Smooth muscle cell (in vitro differentiated cells): ENCODE measurements around the gene RNF5. TPM values are rescaled to one million over a fixed set of nuclear protein-coding genes. Genes with fewer than 3 reads are reported as not detected.

Experiments
- DNase-seq: peaks from one replicate; lab custom pipeline; 2025; ENCODE audit not compliant: unreplicated experiment; lab: John Stamatoyannopoulos, UW
- H2AFZ ChIP-seq: fragments of 200-600 bp; sonication (generic); 2 replicates; pipeline ENCODE4 v1.6.0; 2016; ENCODE audit warnings: antibody characterized with exemption, low read depth, mild to moderate bottlenecking
- H3F3A ChIP-seq: fragments of 200-600 bp; sonication (generic); 2 replicates; pipeline ENCODE4 v1.6.0; 2017; ENCODE audit warnings: antibody characterized with exemption, low read depth
- H3K27ac ChIP-seq: fragments of 200-600 bp; sonication (generic); 2 replicates; pipeline ENCODE4 v1.5.1; 2016; ENCODE audit warnings: low read depth, mild to moderate bottlenecking
- H3K27me3 ChIP-seq: fragments of 200-600 bp; sonication (generic); 2 replicates; pipeline ENCODE4 v1.6.1; 2016; ENCODE audit warnings: low read depth, mild to moderate bottlenecking
- H3K36me3 ChIP-seq: fragments of 200-600 bp; sonication (generic); 2 replicates; pipeline ENCODE4 v1.5.1; 2016; ENCODE audit warnings: low read depth
- H3K4me1 ChIP-seq: fragments of 200-600 bp; sonication (generic); 2 replicates; pipeline ENCODE4 v1.5.1; 2016; ENCODE audit warnings: low read depth
- H3K4me2 ChIP-seq: fragments of 200-600 bp; sonication (generic); 2 replicates; pipeline ENCODE4 v1.6.0; 2016; ENCODE audit warnings: mild to moderate bottlenecking
- H3K4me3 ChIP-seq: fragments of 200-600 bp; sonication (generic); 2 replicates; pipeline ENCODE4 v1.5.1; 2016; ENCODE audit warnings: mild to moderate bottlenecking
- H3K79me2 ChIP-seq: fragments of 200-600 bp; sonication (generic); 2 replicates; pipeline ENCODE4 v1.6.0; 2016; ENCODE audit warnings: low read depth, mild to moderate bottlenecking
- H3K9ac ChIP-seq: fragments of 200-600 bp; sonication (generic); 2 replicates; pipeline ENCODE4 v1.6.0; 2016; ENCODE audit warnings: low read depth
- H3K9me3 ChIP-seq: fragments of 200-600 bp; sonication (generic); replicated peaks from 2 replicates; pipeline ENCODE4 v1.5.1; 2016; ENCODE audit warnings: low read depth
- H4K20me1 ChIP-seq: fragments of 200-600 bp; sonication (generic); 2 replicates; pipeline ENCODE4 v1.6.0; 2016; ENCODE audit warnings: low read depth
- CTCF ChIP-seq: fragments of 200-600 bp; sonication (generic); IDR thresholded peaks from 2 replicates; pipeline ENCODE4 v1.5.1; 2017; ENCODE audit warnings: borderline replicate concordance, mild to moderate bottlenecking, antibody characterized with exemption; ENCODE audit not compliant: insufficient read depth, poor library complexity, severe bottlenecking
- WGBS: methylation state at CpG from one replicate; pipeline ENCODE4 v1.1.7; 2016; ENCODE audit warnings: low lambda C conversion rate; 5-methylcytosine and 5-hydroxymethylcytosine counted together
- microRNA-seq: library from miRNA; unstranded; fragments of <30 nt; microRNA quantifications from one replicate; pipeline ENCODE4, GENCODE V29; 2016; ENCODE audit warnings: borderline number of aligned reads
- polyA plus RNA-seq: library from polyadenylated mRNA; unstranded; fragments of >200 nt; fragmentation: Nextera tagmentation; extraction: Ambion mirVana; gene quantifications from 2 replicates; pipeline ENCODE4 v1.2.1, GENCODE V29; 2016
- small RNA-seq: library from RNA; depleted of rRNA; stranded (forward); fragments of <200 nt; gene quantifications from one replicate; pipeline ENCODE3, GENCODE V24; 2014
- total RNA-seq: library from RNA; depleted of rRNA; stranded (reverse); fragments of >200 nt; gene quantifications from 2 replicates; pipeline ENCODE4 v1.2.3, GENCODE V29; 2014

RNF5 gene
- total and polyA plus RNA-seq, 2 experiments from 2014 or later, result 49.3 to 75.9 TPM

- no peak for TF ChIP-seq CTCF
- Histone ChIP-seq H3K4me1 (no peaks in the 10 kb centered on the region), H3K4me2 (no peak overlapping the region), H3K79me2 (no peaks in the 10 kb centered on the region), H3K4me3 (no peak overlapping the region), H2AFZ (no peak overlapping the region), H3F3A (no peaks in the 10 kb centered on the region), H3K27ac (no peak overlapping the region), H3K27me3 (peaks cover under 1% of the 10 kb centered on the region), H4K20me1 (no peaks in the 10 kb centered on the region), H3K9ac (no peak overlapping the region), H3K9me3 (no peaks in the 10 kb centered on the region), H3K36me3 (no peaks in the 10 kb centered on the region)
- no peak for DNase-seq
- WGBS, result 92% methylated on average over 7 of the region's 7 CpGs
Measured at GRCh38 chr6:32226434-32226833, 48.2 kb downstream of the RNF5 start.

Small RNAs within 50 kb of the gene (microRNA-seq; reads per million reads assigned to microRNA genes)
- gene MIR6721, result 8.8 reads per million, percentile 11 among the genes with 10 or more reads in this experiment
- gene MIR6833, result not detected

Small RNAs within 50 kb of the gene (small RNA-seq; reads per million reads assigned to genes)
- gene AL662884.1 (not detected), gene MIR6833 (not detected)

Other genes starting within 250 kb of the RNF5 start
- not detected in 2 replicates for gene CFB, start 232.3 kb upstream of the RNF5 start, total RNA-seq
- gene CFB, start 232.3 kb upstream of the RNF5 start, polyA plus RNA-seq, result 2.3 and 4.1 TPM in 2 replicates
- 78.6 and 91.5 TPM in 2 replicates for gene NELFE, start 219.4 kb upstream of the RNF5 start, total RNA-seq
- 125 and 134 TPM in 2 replicates for gene NELFE, start 219.4 kb upstream of the RNF5 start, polyA plus RNA-seq
- gene SKIC2, start 219.2 kb upstream of the RNF5 start, total RNA-seq, result 24.6 and 27.6 TPM in 2 replicates
- 55.0 and 56.0 TPM in 2 replicates for gene SKIC2, start 219.2 kb upstream of the RNF5 start, polyA plus RNA-seq
- gene DXO, start 206.3 kb upstream of the RNF5 start, total RNA-seq, result 7.8 and 11.0 TPM in 2 replicates
- 21.9 and 23.5 TPM in 2 replicates for gene DXO, start 206.3 kb upstream of the RNF5 start, polyA plus RNA-seq
- gene C4A, start 196.3 kb upstream of the RNF5 start, total RNA-seq, result 2.8 and 4.6 TPM in 2 replicates
- 1.7 and 4.4 TPM in 2 replicates for gene C4A, start 196.3 kb upstream of the RNF5 start, polyA plus RNA-seq
- 1.7 and 3.8 TPM in 2 replicates for gene C4B, start 163.6 kb upstream of the RNF5 start, total RNA-seq
- 1.3 and 2.9 TPM in 2 replicates for gene C4B, start 163.6 kb upstream of the RNF5 start, polyA plus RNA-seq
- 0.58 TPM in 1 of 2 replicates, not detected in the other for gene CYP21A2, start 140.0 kb upstream of the RNF5 start, total RNA-seq
- 0.38 TPM in 1 of 2 replicates, not detected in the other for gene CYP21A2, start 140.0 kb upstream of the RNF5 start, polyA plus RNA-seq
- 1.1 and 1.8 TPM in 2 replicates for gene TNXB, start 69.1 kb upstream of the RNF5 start, total RNA-seq
- 1.1 and 4.3 TPM in 2 replicates for gene TNXB, start 69.1 kb upstream of the RNF5 start, polyA plus RNA-seq
- gene ATF6B, start 50.2 kb upstream of the RNF5 start, total RNA-seq, result 22.2 and 23.0 TPM in 2 replicates
- 22.5 and 39.8 TPM in 2 replicates for gene ATF6B, start 50.2 kb upstream of the RNF5 start, polyA plus RNA-seq
- 5.3 and 6.5 TPM in 2 replicates for gene FKBPL, start 48.1 kb upstream of the RNF5 start, total RNA-seq
- gene FKBPL, start 48.1 kb upstream of the RNF5 start, polyA plus RNA-seq, result 5.4 and 7.7 TPM in 2 replicates
- gene PRRT1, start 26.5 kb upstream of the RNF5 start, total RNA-seq, result 0.94 TPM in 1 of 2 replicates, not detected in the other
- 1.4 and 3.3 TPM in 2 replicates for gene PRRT1, start 26.5 kb upstream of the RNF5 start, polyA plus RNA-seq
- 13.3 and 17.5 TPM in 2 replicates for gene PPT2, start 24.3 kb upstream of the RNF5 start, total RNA-seq
- gene PPT2, start 24.3 kb upstream of the RNF5 start, polyA plus RNA-seq, result 15.7 and 17.8 TPM in 2 replicates
- gene EGFL8, start 13.8 kb upstream of the RNF5 start, total RNA-seq, result 3.6 and 5.6 TPM in 2 replicates
- gene EGFL8, start 13.8 kb upstream of the RNF5 start, polyA plus RNA-seq, result 4.3 and 8.2 TPM in 2 replicates
- 60.5 and 71.1 TPM in 2 replicates for gene AGPAT1, start 2.3 kb upstream of the RNF5 start, total RNA-seq
- 51.8 and 52.4 TPM in 2 replicates for gene AGPAT1, start 2.3 kb upstream of the RNF5 start, polyA plus RNA-seq
- gene AGER, start 5.8 kb downstream of the RNF5 start, total RNA-seq, result 0.81 and 2.6 TPM in 2 replicates
- gene AGER, start 5.8 kb downstream of the RNF5 start, polyA plus RNA-seq, result 2.5 and 6.4 TPM in 2 replicates
- gene PBX2, start 11.8 kb downstream of the RNF5 start, total RNA-seq, result 33.2 and 43.6 TPM in 2 replicates
- 11.6 and 14.0 TPM in 2 replicates for gene PBX2, start 11.8 kb downstream of the RNF5 start, polyA plus RNA-seq
- 4.8 and 5.3 TPM in 2 replicates for gene GPSM3, start 14.2 kb downstream of the RNF5 start, total RNA-seq
- 14.2 and 15.6 TPM in 2 replicates for gene GPSM3, start 14.2 kb downstream of the RNF5 start, polyA plus RNA-seq
- 0.27 and 0.54 TPM in 2 replicates for gene NOTCH4, start 45.7 kb downstream of the RNF5 start, total RNA-seq
- gene NOTCH4, start 45.7 kb downstream of the RNF5 start, polyA plus RNA-seq, result 1.3 and 1.6 TPM in 2 replicates
- gene TSBP1, start 193.5 kb downstream of the RNF5 start, total RNA-seq, result not detected in 2 replicates
- not detected in 2 replicates for gene TSBP1, start 193.5 kb downstream of the RNF5 start, polyA plus RNA-seq
- not detected in 2 replicates for gene BTNL2, start 228.8 kb downstream of the RNF5 start, total RNA-seq
- not detected in 2 replicates for gene BTNL2, start 228.8 kb downstream of the RNF5 start, polyA plus RNA-seq